Keratinocyte (primary cell): Measurements from ENCODE around the gene MAP2K4.

ENCODE experiments used
- CTCF ChIP-seq, 3 experiments: IDR thresholded peaks in 1 of 3; conservative IDR thresholded peaks in 1 of 3; optimal IDR thresholded peaks in 1 of 3; 2 replicates in 2 of 3; 3 replicates in 1 of 3; pipeline versions ENCODE3 to v1.5.1; 2011; ENCODE audit warnings: low read length in 3 of 3, mild to moderate bottlenecking in 3 of 3, moderate library complexity in 2 of 3, control low read depth in 1 of 3, inconsistent platforms in 1 of 3; ENCODE audit not compliant: insufficient read depth in 2 of 3; ENCODE audit errors: extremely low read depth in 1 of 3
- EZH2 ChIP-seq: IDR thresholded peaks from one replicate; pipeline ENCODE4 v1.6.1; 2012; ENCODE audit warnings: inconsistent platforms, mild to moderate bottlenecking, low read length, moderate library complexity

- TF ChIP-seq EZH2 (no peak), CTCF (optimal IDR thresholded peaks at IDR 0.05 in 1 of 3, IDR thresholded peaks at IDR 0.05 in 1 of 3, conservative IDR thresholded peaks at IDR 0.05 in 1 of 3; ENCODE audit: extremely low read depth in 1 of 3, insufficient read depth in 2 of 3, low read length in 3 of 3) (no peak)
Measured at GRCh38 chr17:12187658-12188057, 167.0 kb downstream of the MAP2K4 start.
